ENCODE results near the gene TMEM132A. TPM values are rescaled to one million over a fixed set of nuclear protein-coding genes. Genes with fewer than 3 reads are reported as not detected.

The TMEM132A gene
- total RNA-seq, 1 experiment from 2014 or later = 154 TPM

- Histone ChIP-seq H3K4me3 (ENCODE audit: low read depth in 2 of 2, low read length in 2 of 2) (no peak overlapping the region), H3K36me3 (ENCODE audit: control insufficient read depth, insufficient read depth, low read length) (no peaks in the 10 kb centered on the region), H3K9me3 (ENCODE audit: control insufficient read depth, insufficient read depth, low read depth, low read length) (no peaks in the 10 kb centered on the region), H3K27me3 (ENCODE audit: control insufficient read depth, insufficient read depth, low read length) (no peaks in the 10 kb centered on the region), H3K27ac (ENCODE audit: low read length) (no peak overlapping the region), H3K4me1 (ENCODE audit: control insufficient read depth, insufficient read depth, low read length) (no peaks in the 10 kb centered on the region)
- BruUV-seq (replicated peaks) = no TSS peak
- ChIA-PET POLR2A (no interaction called here), CTCF (no interaction called here)
- ATAC-seq = no peak
- TF ChIP-seq SIN3A (IDR thresholded peaks at IDR 0.05; ENCODE audit: borderline replicate concordance, insufficient read depth, low read depth, low read length) = no peak
- TF ChIP-seq, protein P1, sequence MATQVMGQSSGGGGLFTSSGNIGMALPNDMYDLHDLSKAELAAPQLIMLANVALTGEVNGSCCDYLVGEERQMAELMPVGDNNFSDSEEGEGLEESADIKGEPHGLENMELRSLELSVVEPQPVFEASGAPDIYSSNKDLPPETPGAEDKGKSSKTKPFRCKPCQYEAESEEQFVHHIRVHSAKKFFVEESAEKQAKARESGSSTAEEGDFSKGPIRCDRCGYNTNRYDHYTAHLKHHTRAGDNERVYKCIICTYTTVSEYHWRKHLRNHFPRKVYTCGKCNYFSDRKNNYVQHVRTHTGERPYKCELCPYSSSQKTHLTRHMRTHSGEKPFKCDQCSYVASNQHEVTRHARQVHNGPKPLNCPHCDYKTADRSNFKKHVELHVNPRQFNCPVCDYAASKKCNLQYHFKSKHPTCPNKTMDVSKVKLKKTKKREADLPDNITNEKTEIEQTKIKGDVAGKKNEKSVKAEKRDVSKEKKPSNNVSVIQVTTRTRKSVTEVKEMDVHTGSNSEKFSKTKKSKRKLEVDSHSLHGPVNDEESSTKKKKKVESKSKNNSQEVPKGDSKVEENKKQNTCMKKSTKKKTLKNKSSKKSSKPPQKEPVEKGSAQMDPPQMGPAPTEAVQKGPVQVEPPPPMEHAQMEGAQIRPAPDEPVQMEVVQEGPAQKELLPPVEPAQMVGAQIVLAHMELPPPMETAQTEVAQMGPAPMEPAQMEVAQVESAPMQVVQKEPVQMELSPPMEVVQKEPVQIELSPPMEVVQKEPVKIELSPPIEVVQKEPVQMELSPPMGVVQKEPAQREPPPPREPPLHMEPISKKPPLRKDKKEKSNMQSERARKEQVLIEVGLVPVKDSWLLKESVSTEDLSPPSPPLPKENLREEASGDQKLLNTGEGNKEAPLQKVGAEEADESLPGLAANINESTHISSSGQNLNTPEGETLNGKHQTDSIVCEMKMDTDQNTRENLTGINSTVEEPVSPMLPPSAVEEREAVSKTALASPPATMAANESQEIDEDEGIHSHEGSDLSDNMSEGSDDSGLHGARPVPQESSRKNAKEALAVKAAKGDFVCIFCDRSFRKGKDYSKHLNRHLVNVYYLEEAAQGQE (IDR thresholded peaks at IDR 0.05; ENCODE audit: insufficient read depth in 1 of 2, low read depth in 2 of 2, low read length in 1 of 2) = no peak
- TF ChIP-seq, protein P2, sequence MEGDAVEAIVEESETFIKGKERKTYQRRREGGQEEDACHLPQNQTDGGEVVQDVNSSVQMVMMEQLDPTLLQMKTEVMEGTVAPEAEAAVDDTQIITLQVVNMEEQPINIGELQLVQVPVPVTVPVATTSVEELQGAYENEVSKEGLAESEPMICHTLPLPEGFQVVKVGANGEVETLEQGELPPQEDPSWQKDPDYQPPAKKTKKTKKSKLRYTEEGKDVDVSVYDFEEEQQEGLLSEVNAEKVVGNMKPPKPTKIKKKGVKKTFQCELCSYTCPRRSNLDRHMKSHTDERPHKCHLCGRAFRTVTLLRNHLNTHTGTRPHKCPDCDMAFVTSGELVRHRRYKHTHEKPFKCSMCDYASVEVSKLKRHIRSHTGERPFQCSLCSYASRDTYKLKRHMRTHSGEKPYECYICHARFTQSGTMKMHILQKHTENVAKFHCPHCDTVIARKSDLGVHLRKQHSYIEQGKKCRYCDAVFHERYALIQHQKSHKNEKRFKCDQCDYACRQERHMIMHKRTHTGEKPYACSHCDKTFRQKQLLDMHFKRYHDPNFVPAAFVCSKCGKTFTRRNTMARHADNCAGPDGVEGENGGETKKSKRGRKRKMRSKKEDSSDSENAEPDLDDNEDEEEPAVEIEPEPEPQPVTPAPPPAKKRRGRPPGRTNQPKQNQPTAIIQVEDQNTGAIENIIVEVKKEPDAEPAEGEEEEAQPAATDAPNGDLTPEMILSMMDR (IDR thresholded peaks at IDR 0.05) = no peak
- TF ChIP-seq TCF7L2 (IDR thresholded peaks at IDR 0.05; ENCODE audit: low read depth, low read length) = no peak
- TF ChIP-seq POLR2AphosphoS5 (IDR thresholded peaks at IDR 0.05; ENCODE audit: low read depth, low read length) = no peak
- no peak for DNase-seq (ENCODE audit: low read depth, low spot score)
- intact Hi-C loops (cut with micrococcal nuclease; ENCODE audit: unreplicated experiment) (no loop called here), in situ Hi-C loops (cut with HindIII; ENCODE audit: low pct_unique_long_range_greater_than_20kb, low sequenced_read_pairs) (no loop called here)
Observed at GRCh38 chr11:60954421-60954820, 30.2 kb downstream of the TMEM132A start.

DNA sequence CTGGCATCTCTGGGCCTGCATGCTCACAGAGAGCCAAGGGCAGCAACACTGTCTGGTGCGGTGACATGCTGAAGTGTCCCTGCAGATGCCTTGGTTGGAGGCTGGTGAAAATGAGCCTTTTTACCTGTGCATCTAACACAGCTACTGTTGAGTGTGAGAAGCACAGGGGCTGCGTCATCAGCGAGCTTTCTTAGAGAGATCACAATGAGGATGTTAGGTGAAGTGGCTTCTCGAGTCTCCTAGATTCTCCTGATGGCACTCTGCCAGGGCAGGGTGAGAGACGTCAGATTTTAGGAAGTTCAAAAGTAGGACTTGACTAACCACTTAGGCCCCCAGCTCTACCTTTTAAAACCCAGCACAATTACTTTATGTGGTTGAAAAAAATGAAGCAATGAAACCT, 31.3 kb downstream of the TMEM132A start:
- Histone ChIP-seq H3K27me3 (ENCODE audit: control insufficient read depth, insufficient read depth, low read length) (no peaks in the 10 kb centered on the region), H3K36me3 (ENCODE audit: control insufficient read depth, insufficient read depth, low read length) (no peaks in the 10 kb centered on the region), H3K9me3 (ENCODE audit: control insufficient read depth, insufficient read depth, low read depth, low read length) (no peaks in the 10 kb centered on the region), H3K4me1 (ENCODE audit: control insufficient read depth, insufficient read depth, low read length) (no peaks in the 10 kb centered on the region), H3K27ac (ENCODE audit: low read length) (no peak overlapping the region), H3K4me3 (ENCODE audit: low read depth in 2 of 2, low read length in 2 of 2) (no peak overlapping the region)
- ChIA-PET CTCF (no interaction called here), POLR2A (no interaction called here)
- TF ChIP-seq, protein P2 (IDR thresholded peaks at IDR 0.05) = no peak
- no peak for TF ChIP-seq SIN3A (IDR thresholded peaks at IDR 0.05; ENCODE audit: borderline replicate concordance, insufficient read depth, low read depth, low read length)
- no peak for TF ChIP-seq POLR2AphosphoS5 (IDR thresholded peaks at IDR 0.05; ENCODE audit: low read depth, low read length)
- TF ChIP-seq, protein P1 (IDR thresholded peaks at IDR 0.05; ENCODE audit: insufficient read depth in 1 of 2, low read depth in 2 of 2, low read length in 1 of 2) = no peak
- no peak for TF ChIP-seq TCF7L2 (IDR thresholded peaks at IDR 0.05; ENCODE audit: low read depth, low read length)
- intact Hi-C loops (cut with micrococcal nuclease; ENCODE audit: unreplicated experiment) (no loop called here), in situ Hi-C loops (cut with HindIII; ENCODE audit: low pct_unique_long_range_greater_than_20kb, low sequenced_read_pairs) (no loop called here)
- BruUV-seq (replicated peaks) = no TSS peak
- no peak for ATAC-seq
- no peak for DNase-seq (ENCODE audit: low read depth, low spot score)

Data from Panc1 (cell line).